Testis (tissue), 2 donors: ENCODE data around the gene MAP2K4.

ENCODE experiments used
- POLR2A ChIP-seq: fragments of 450-650 bp; IDR thresholded peaks from one replicate; pipeline ENCODE4 v1.6.1; 2017; ENCODE audit warnings: antibody characterized with exemption, mild to moderate bottlenecking, moderate library complexity
- TF ChIP-seq, protein P1 (sequence below), 3 experiments: fragments of 450-650 bp in 2 of 3; fragments of 200-600 bp in 1 of 3; sonication (generic) in 1 of 3; IDR thresholded peaks; one replicate each; pipeline ENCODE4 v1.5.1; 2016 to 2019; ENCODE audit warnings: antibody characterized with exemption in 3 of 3, mild to moderate bottlenecking in 2 of 3, moderate library complexity in 1 of 3

GRCh38 chr17:12081720-12082119, 61.0 kb downstream of the MAP2K4 start:
- TF ChIP-seq, protein P1, sequence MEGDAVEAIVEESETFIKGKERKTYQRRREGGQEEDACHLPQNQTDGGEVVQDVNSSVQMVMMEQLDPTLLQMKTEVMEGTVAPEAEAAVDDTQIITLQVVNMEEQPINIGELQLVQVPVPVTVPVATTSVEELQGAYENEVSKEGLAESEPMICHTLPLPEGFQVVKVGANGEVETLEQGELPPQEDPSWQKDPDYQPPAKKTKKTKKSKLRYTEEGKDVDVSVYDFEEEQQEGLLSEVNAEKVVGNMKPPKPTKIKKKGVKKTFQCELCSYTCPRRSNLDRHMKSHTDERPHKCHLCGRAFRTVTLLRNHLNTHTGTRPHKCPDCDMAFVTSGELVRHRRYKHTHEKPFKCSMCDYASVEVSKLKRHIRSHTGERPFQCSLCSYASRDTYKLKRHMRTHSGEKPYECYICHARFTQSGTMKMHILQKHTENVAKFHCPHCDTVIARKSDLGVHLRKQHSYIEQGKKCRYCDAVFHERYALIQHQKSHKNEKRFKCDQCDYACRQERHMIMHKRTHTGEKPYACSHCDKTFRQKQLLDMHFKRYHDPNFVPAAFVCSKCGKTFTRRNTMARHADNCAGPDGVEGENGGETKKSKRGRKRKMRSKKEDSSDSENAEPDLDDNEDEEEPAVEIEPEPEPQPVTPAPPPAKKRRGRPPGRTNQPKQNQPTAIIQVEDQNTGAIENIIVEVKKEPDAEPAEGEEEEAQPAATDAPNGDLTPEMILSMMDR (IDR thresholded peaks at IDR 0.05): no peak
- no peak for TF ChIP-seq POLR2A
